ENCODE measurements around the gene CENPP. TPM values are rescaled to one million over a fixed set of nuclear protein-coding genes. Genes with fewer than 3 reads are reported as not detected.

The CENPP gene
- total RNA-seq, 2 experiments from 2014 or later = 21.5 to 23.8 TPM

GRCh38 chr9:92522983-92523970 is 197.5 kb downstream of the CENPP start:
- POLR2A ChIA-PET = no interaction called here
- CTCF ChIA-PET = no interaction called here

DNA sequence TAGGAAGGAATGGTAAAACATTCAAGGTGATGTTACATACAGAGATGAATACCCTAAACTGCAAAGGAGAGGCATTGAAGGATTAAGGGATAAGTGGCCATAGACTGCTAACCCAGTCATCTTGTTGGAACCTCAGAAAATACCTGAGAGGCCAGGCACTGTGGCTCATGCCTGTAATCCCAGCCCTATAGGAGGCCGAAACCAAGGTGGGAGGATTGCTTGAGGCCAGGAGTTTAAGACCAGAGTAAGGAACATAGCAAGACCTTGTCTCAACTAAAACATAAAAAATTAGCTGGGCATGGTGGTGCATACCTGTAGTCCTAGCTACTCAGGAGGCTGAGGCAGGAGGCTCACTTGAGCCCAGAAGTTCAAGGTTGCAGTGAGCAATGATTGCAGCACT is 199.1 kb downstream of the CENPP start:
- POLR2A ChIA-PET = no interaction called here
- CTCF ChIA-PET = no interaction called here

DNA sequence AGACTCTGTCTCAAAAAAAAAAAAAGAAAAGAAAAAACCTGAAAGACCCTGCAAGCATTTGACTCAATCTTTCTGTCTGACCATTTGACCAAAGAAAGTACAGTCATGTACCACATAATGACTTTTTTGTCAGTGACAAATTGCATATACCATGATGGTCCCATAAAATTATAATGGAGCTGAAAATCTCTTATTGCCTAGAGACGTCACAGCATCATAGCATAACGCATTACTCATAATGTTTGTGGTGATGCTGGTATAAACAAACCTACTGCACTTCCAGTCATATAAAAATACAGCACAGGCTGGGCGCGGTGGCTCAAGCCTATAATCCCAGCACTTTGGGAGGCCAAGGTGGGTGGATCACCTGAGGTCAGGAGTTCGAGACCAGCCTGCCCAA is 199.6 kb downstream of the CENPP start:
- ChIA-PET CTCF (no interaction called here), POLR2A (no interaction called here)

- ChIA-PET CTCF (no interaction called here), POLR2A (no interaction called here)
These were observed 201.6 kb downstream of the CENPP start for GRCh38 chr9:92527291-92527828.

DNA sequence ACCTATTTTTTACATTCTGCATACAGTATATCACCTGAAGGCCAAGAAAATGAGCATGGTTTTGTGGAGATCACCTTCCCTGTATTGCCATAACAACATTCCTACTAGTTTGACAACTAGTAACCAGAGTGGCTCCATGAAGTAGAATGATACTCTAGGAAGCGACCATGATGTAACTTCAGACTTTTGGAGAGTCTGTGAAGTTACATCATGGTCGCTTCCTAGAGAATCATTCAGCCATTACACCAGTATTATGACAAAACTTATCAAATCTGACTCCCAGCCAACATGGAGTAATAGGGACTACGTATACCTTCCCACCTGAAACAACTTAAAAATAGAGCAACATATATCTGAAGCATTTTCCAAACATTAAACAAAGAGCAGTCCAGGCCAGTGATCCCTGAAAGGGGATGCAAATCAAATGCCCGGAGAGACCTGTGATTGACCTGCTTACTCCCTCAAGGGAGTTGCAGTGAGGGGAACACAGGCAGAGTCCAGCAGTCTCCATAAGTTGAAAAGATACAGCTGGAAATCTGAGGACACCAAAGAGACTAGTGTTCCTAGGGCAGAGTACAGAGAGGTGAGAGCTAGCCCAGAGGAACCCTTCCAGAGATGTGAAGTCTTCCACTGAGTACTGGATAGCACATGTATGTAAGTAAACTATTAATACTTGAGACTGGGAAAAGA is 202.2 kb downstream of the CENPP start:
- CTCF ChIA-PET = no interaction called here
- POLR2A ChIA-PET = no interaction called here

DNA sequence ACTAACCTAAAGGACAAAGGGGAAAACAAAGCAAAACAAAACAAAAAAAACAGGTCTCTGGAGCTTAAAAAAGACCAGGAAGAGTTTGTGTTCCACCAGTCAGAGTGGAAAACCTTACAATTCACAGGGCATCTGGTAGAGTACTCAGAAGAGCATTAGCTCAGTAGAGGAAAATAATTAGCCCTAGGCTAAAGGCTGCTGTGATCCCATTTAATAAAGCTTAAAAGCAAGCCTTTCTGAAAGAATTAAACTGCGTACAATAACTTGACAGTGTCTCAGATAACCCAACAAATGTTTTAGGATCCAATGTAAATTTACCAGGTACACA is 202.7 kb downstream of the CENPP start:
- CTCF ChIA-PET = no interaction called here
- POLR2A ChIA-PET = no interaction called here

GRCh38 chr9:92529124-92529523 is 203.4 kb downstream of the CENPP start:
- POLR2A ChIA-PET = no interaction called here
- CTCF ChIA-PET = no interaction called here

- ChIA-PET CTCF (no interaction called here), POLR2A (no interaction called here)
These were observed 205.1 kb downstream of the CENPP start for GRCh38 chr9:92530893-92531292.

GRCh38 chr9:92534204-92534603 is 208.5 kb downstream of the CENPP start:
- POLR2A ChIA-PET = no interaction called here
- CTCF ChIA-PET = no interaction called here

DNA sequence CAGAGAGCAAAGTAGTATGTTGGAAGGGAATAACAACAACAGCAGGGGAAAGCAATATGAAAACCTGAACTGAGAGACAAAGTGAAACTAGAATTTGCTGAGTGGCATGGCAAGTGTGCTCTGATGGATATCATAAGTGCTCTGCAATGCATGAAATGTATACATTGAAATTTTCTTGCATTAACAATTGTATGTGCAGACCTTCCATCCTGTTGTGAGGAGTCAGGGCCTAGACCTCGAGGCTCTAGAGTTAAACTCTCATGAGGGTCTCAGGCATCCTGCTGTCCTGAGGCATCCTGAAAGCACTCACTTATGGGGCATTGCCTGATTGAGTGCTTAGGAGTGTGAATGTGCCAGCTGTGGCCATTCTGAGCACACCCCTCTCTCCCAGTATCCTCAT is 208.9 kb downstream of the CENPP start:
- CTCF ChIA-PET = no interaction called here

GRCh38 chr9:92535940-92536850 is 210.4 kb downstream of the CENPP start, which contains the start of gene ECM2:
Gene ECM2 (minus strand): TSS chr9:92535990. CDS start chr9:92522866, 13,124 bp downstream.
- ChIA-PET CTCF (no interaction called here), POLR2A (no interaction called here)

More for the DNA sequence above, 208.9 kb downstream of the CENPP start:
- POLR2A ChIA-PET = no interaction called here

- ChIA-PET POLR2A (no interaction called here), CTCF (interaction anchor here (0.6 kb wide), 1 partner anchor 87 kb away, joined by 3 read pairs; no protein-coding TSS in a partner anchor)
These were observed 212.8 kb downstream of the CENPP start for GRCh38 chr9:92538541-92538940.

GRCh38 chr9:92543972-92544371 is 218.2 kb downstream of the CENPP start:
- ChIA-PET CTCF (no interaction called here), POLR2A (no interaction called here)

GRCh38 chr9:92545002-92545510 is 219.3 kb downstream of the CENPP start:
- ChIA-PET CTCF (interaction anchor here (0.7 kb wide), 1 partner anchor 246 kb away, joined by 3 read pairs; no protein-coding TSS in a partner anchor), POLR2A (no interaction called here)

- ChIA-PET CTCF (no interaction called here), POLR2A (no interaction called here)
These were observed 221.6 kb downstream of the CENPP start for GRCh38 chr9:92547356-92547755.

DNA sequence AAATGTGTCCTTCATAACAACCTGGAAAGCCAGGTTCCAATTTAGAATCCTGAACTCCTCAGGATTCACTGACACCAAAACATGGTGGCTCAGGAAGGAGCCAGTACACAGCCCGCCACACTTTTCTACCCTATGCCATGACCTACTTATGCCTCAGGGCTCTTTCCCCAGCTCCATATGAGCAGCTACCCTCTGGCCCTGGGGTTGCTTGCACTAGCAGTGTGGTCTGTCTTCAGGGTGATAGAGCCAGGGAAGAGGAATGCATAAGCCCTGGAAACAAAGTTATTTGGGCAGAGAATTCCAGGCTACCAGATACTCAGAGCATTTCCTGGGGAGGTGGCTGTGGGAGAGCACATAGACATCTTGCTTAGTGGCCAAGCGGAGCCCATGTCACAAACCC is 225.0 kb downstream of the CENPP start:
- CTCF ChIA-PET = no interaction called here
- POLR2A ChIA-PET = no interaction called here

GRCh38 chr9:92558612-92559374 is 233.0 kb downstream of the CENPP start:
- ChIA-PET CTCF (no interaction called here), POLR2A (no interaction called here)

GRCh38 chr9:92561374-92562330 is 235.9 kb downstream of the CENPP start:
- ChIA-PET CTCF (no interaction called here), POLR2A (no interaction called here)
